ENCODE measurements around the gene TSFM. TPM values are rescaled to one million over a fixed set of nuclear protein-coding genes. Genes with fewer than 3 reads are reported as not detected.

TSFM gene
- total and polyA plus RNA-seq, 2 of the 13 experiments (the other 11 are each of a cell fraction or from before 2014, with no cell fraction given) = 29.8 to 68.3 TPM

DNA sequence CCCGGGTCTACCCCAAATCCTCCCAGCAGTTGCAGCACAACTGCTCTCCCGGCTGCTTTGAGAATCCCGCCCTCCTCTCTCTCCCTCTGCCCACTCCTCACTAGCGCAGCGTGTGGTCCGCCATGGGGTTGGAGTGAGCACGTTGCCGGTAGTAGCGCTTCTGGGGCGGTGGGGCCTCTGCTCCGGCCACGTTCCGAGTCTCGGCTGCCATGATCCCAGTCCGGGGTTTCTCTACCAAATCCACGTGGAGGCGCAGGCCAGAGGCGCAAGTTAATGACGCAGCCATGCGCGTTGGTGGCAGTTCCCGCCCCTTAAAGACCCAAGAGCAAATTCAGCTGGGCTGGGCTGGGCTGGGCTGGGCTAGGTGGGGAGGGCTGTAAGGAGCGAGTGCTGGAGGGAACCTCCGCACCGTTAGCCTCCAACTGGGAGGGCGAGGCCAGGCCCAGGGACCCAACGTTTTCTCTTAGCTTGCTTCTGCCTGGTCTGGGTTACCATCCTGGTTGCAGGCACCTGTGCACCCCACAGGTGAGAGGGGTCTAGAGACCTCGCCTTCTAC lies 10.6 kb upstream of the TSFM start, which contains the start of gene METTL1 (continued):
- TF ChIP-seq, protein P1, sequence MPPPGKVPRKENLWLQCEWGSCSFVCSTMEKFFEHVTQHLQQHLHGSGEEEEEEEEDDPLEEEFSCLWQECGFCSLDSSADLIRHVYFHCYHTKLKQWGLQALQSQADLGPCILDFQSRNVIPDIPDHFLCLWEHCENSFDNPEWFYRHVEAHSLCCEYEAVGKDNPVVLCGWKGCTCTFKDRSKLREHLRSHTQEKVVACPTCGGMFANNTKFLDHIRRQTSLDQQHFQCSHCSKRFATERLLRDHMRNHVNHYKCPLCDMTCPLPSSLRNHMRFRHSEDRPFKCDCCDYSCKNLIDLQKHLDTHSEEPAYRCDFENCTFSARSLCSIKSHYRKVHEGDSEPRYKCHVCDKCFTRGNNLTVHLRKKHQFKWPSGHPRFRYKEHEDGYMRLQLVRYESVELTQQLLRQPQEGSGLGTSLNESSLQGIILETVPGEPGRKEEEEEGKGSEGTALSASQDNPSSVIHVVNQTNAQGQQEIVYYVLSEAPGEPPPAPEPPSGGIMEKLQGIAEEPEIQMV (CRISPR knock-in tag; IDR thresholded peaks at IDR 0.05; ENCODE audit: low read depth) = peak; percentile 72; the same call in 1 of the 2 replicates
- TF ChIP-seq ZNF543 (CRISPR knock-in tag; IDR thresholded peaks at IDR 0.05) (peak; percentile 95), ZNF296 (CRISPR knock-in tag; conservative IDR thresholded peaks at IDR 0.05) (no peak; the same call in 1 of the 2 replicates), PHF5A (CRISPR knock-in tag; IDR thresholded peaks at IDR 0.05; ENCODE audit: low read depth, unreplicated experiment) (peak; percentile 49), ZNF143 (CRISPR knock-in tag; IDR thresholded peaks at IDR 0.05) (no peak; the same call in 1 of the 2 replicates), ATF7 (IDR thresholded peaks at IDR 0.05) (no peak; the same call in 1 of the 2 replicates), ATF7 (CRISPR knock-in tag; IDR thresholded peaks at IDR 0.05) (peak; percentile 99), FIP1L1 (IDR thresholded peaks at IDR 0.05; ENCODE audit: borderline replicate concordance, insufficient read depth, low read depth, low read length) (no peak), WIZ (CRISPR knock-in tag; IDR thresholded peaks at IDR 0.05) (peak; percentile 24), ERF (CRISPR knock-in tag; IDR thresholded peaks at IDR 0.05) (peak; percentile 52), ZNF678 (CRISPR knock-in tag; IDR thresholded peaks at IDR 0.05) (peak; percentile 88), FOSL1 (CRISPR knock-in tag; IDR thresholded peaks at IDR 0.05; ENCODE audit: borderline replicate concordance) (no peak), SRSF1 (optimal IDR thresholded peaks at IDR 0.05; ENCODE audit: low read depth, low read length) (peak; percentile 85), MIER3 (CRISPR knock-in tag; IDR thresholded peaks at IDR 0.05; ENCODE audit: borderline replicate concordance) (peak; percentile 74; the same call in 1 of the 2 replicates), TOPORS (CRISPR knock-in tag; IDR thresholded peaks at IDR 0.05) (peak; percentile 78), PCBP2 (optimal IDR thresholded peaks at IDR 0.05; ENCODE audit: low read depth, low read length, poor library complexity, severe bottlenecking) (no peak), REL (CRISPR knock-in tag; conservative IDR thresholded peaks at IDR 0.05) (peak; percentile 85; the same call in 1 of the 2 replicates), ZNF232 (CRISPR knock-in tag; IDR thresholded peaks at IDR 0.05; ENCODE audit: borderline replicate concordance) (peak; percentile 60; the same call in 1 of the 2 replicates), FOXK1 (CRISPR knock-in tag; IDR thresholded peaks at IDR 0.05; ENCODE audit: borderline replicate concordance, low read depth) (peak; percentile 92), ZBTB38 (CRISPR knock-in tag; IDR thresholded peaks at IDR 0.05) (peak; percentile 89), ETV5 (CRISPR knock-in tag; IDR thresholded peaks at IDR 0.05; ENCODE audit: borderline replicate concordance) (peak; percentile 24; the same call in 1 of the 2 replicates), PRMT3 (CRISPR knock-in tag; IDR thresholded peaks at IDR 0.05; ENCODE audit: borderline replicate concordance, low read depth) (0 out of 2 replicates have a peak, but pooled peaks have one; percentile 47), RCOR2 (CRISPR knock-in tag; IDR thresholded peaks at IDR 0.05) (no peak), SNAPC2 (CRISPR knock-in tag; IDR thresholded peaks at IDR 0.05) (peak; percentile 89; the same call in 1 of the 2 replicates), ZNF329 (CRISPR knock-in tag; IDR thresholded peaks at IDR 0.05; ENCODE audit: low read depth) (peak; percentile 59)
- TF ChIP-seq, protein P2, sequence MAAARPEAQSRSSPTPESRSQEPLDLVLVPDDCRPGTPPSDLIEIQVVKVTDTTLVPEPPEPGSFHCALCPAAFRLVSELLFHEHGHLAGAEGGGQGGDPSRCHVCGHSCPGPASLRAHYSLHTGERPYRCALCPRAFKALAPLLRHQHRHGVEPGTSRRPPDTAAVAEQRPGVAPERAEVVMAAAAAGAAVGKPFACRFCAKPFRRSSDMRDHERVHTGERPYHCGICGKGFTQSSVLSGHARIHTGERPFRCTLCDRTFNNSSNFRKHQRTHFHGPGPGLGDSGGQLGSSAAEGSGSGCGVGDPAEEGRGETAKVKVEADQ (CRISPR knock-in tag; IDR thresholded peaks at IDR 0.05; ENCODE audit: borderline replicate concordance) = peak; percentile 85; the same call in 1 of the 2 replicates
- TF ChIP-seq, protein P3, sequence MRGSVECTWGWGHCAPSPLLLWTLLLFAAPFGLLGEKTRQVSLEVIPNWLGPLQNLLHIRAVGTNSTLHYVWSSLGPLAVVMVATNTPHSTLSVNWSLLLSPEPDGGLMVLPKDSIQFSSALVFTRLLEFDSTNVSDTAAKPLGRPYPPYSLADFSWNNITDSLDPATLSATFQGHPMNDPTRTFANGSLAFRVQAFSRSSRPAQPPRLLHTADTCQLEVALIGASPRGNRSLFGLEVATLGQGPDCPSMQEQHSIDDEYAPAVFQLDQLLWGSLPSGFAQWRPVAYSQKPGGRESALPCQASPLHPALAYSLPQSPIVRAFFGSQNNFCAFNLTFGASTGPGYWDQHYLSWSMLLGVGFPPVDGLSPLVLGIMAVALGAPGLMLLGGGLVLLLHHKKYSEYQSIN (CRISPR knock-in tag; IDR thresholded peaks at IDR 0.05; ENCODE audit: borderline replicate concordance) = no peak
- TF ChIP-seq, protein P4, sequence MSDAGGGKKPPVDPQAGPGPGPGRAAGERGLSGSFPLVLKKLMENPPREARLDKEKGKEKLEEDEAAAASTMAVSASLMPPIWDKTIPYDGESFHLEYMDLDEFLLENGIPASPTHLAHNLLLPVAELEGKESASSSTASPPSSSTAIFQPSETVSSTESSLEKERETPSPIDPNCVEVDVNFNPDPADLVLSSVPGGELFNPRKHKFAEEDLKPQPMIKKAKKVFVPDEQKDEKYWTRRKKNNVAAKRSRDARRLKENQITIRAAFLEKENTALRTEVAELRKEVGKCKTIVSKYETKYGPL (CRISPR knock-in tag; IDR thresholded peaks at IDR 0.05) = no peak
